ENCODE measurements around the gene RIMS3.

- TF ChIP-seq LEF1 (IDR thresholded peaks at IDR 0.05; ENCODE audit: borderline replicate concordance) (no peak), TARDBP (IDR thresholded peaks at IDR 0.05) (no peak), ELF4 (IDR thresholded peaks at IDR 0.05) (no peak), SP1 (IDR thresholded peaks at IDR 0.05) (no peak), FOXA1 (IDR thresholded peaks at IDR 0.05) (no peak), SUZ12 (IDR thresholded peaks at IDR 0.05) (no peak)
Measured at GRCh38 chr1:40662864-40663263, 2.6 kb downstream of the RIMS3 start.

Measured in HEK293T (cell line).